ENCODE data around the gene TMEM263.
"Not testable (repeated sequence)": the region's sequence is repeated elsewhere in the genome, so short reads cannot be mapped to it uniquely, and the experiment has no call there.

Gene TMEM263

GRCh38 chr12:106918746-106919145, 37.0 kb upstream of the TMEM263 start:
- Histone ChIP-seq H3K27ac (ENCODE audit: low read length) (no peak overlapping the region), H3K4me1 (ENCODE audit: control insufficient read depth in 1 of 2, insufficient read depth in 2 of 2, low read length in 2 of 2) (no peaks in the 10 kb centered on the region), H3K9me3 (ENCODE audit: control insufficient read depth in 1 of 2, low read length in 2 of 2) (no peaks in the 10 kb centered on the region), H3K36me3 (ENCODE audit: control insufficient read depth in 1 of 2, insufficient read depth in 2 of 2, low read length in 2 of 2) (no peaks in the 10 kb centered on the region), H3K27me3 (ENCODE audit: low read depth, low read length) (peaks cover 3% of the 10 kb centered on the region), H3K4me3 (ENCODE audit: low read depth in 1 of 2, low read length in 2 of 2) (no peak overlapping the region)

- Histone ChIP-seq H3K4me3 (ENCODE audit: low read depth in 1 of 2, low read length in 2 of 2) (no peak overlapping the region), H3K27ac (ENCODE audit: low read length) (no peak overlapping the region), H3K27me3 (ENCODE audit: low read depth, low read length) (peaks cover 3% of the 10 kb centered on the region), H3K4me1 (ENCODE audit: control insufficient read depth in 1 of 2, insufficient read depth in 2 of 2, low read length in 2 of 2) (no peaks in the 10 kb centered on the region), H3K36me3 (ENCODE audit: control insufficient read depth in 1 of 2, insufficient read depth in 2 of 2, low read length in 2 of 2) (no peaks in the 10 kb centered on the region), H3K9me3 (ENCODE audit: control insufficient read depth in 1 of 2, low read length in 2 of 2) (no peaks in the 10 kb centered on the region)
Observed at GRCh38 chr12:106919910-106920544, 35.7 kb upstream of the TMEM263 start.

GRCh38 chr12:106921976-106922375, 33.7 kb upstream of the TMEM263 start:
- not testable (repeated sequence) for H3K27ac ChIP-seq (ENCODE audit: low read length); H3K36me3 ChIP-seq (ENCODE audit: control insufficient read depth in 1 of 2, insufficient read depth in 2 of 2, low read length in 2 of 2); H3K4me1 ChIP-seq (ENCODE audit: control insufficient read depth in 1 of 2, insufficient read depth in 2 of 2, low read length in 2 of 2); H3K9me3 ChIP-seq (ENCODE audit: control insufficient read depth in 1 of 2, low read length in 2 of 2); H3K27me3 ChIP-seq (ENCODE audit: low read depth, low read length); H3K4me3 ChIP-seq (ENCODE audit: low read depth in 1 of 2, low read length in 2 of 2)

GRCh38 chr12:106923594-106923993, 32.1 kb upstream of the TMEM263 start:
- not testable (repeated sequence) for H3K4me1 ChIP-seq (ENCODE audit: control insufficient read depth in 1 of 2, insufficient read depth in 2 of 2, low read length in 2 of 2); H3K27ac ChIP-seq (ENCODE audit: low read length); H3K27me3 ChIP-seq (ENCODE audit: low read depth, low read length); H3K9me3 ChIP-seq (ENCODE audit: control insufficient read depth in 1 of 2, low read length in 2 of 2); H3K4me3 ChIP-seq (ENCODE audit: low read depth in 1 of 2, low read length in 2 of 2); H3K36me3 ChIP-seq (ENCODE audit: control insufficient read depth in 1 of 2, insufficient read depth in 2 of 2, low read length in 2 of 2)

- no peaks in the 10 kb centered on the region for H3K27me3 ChIP-seq (ENCODE audit: low read depth, low read length)
- H3K4me1 ChIP-seq (ENCODE audit: control insufficient read depth in 1 of 2, insufficient read depth in 2 of 2, low read length in 2 of 2), result no peaks in the 10 kb centered on the region
- no peak overlapping the region for H3K27ac ChIP-seq (ENCODE audit: low read length)
Observed at GRCh38 chr12:106924268-106924861, 31.3 kb upstream of the TMEM263 start.

GRCh38 chr12:106926657-106927056, 29.1 kb upstream of the TMEM263 start:
- Histone ChIP-seq H3K36me3 (ENCODE audit: control insufficient read depth in 1 of 2, insufficient read depth in 2 of 2, low read length in 2 of 2) (no peaks in the 10 kb centered on the region), H3K4me1 (ENCODE audit: control insufficient read depth in 1 of 2, insufficient read depth in 2 of 2, low read length in 2 of 2) (no peaks in the 10 kb centered on the region), H3K27me3 (ENCODE audit: low read depth, low read length) (no peaks in the 10 kb centered on the region), H3K4me3 (ENCODE audit: low read depth in 1 of 2, low read length in 2 of 2) (no peak overlapping the region), H3K27ac (ENCODE audit: low read length) (no peak overlapping the region), H3K9me3 (ENCODE audit: control insufficient read depth in 1 of 2, low read length in 2 of 2) (no peaks in the 10 kb centered on the region)

More at GRCh38 chr12:106924268-106924861, 31.3 kb upstream of the TMEM263 start:
- Histone ChIP-seq H3K36me3 (ENCODE audit: control insufficient read depth in 1 of 2, insufficient read depth in 2 of 2, low read length in 2 of 2) (no peaks in the 10 kb centered on the region), H3K4me3 (ENCODE audit: low read depth in 1 of 2, low read length in 2 of 2) (no peak overlapping the region), H3K9me3 (ENCODE audit: control insufficient read depth in 1 of 2, low read length in 2 of 2) (no peaks in the 10 kb centered on the region)

GRCh38 chr12:106934277-106934676, 21.4 kb upstream of the TMEM263 start:
- H3K27ac ChIP-seq (ENCODE audit: low read length), result no peak overlapping the region

GRCh38 chr12:106941481-106942156, 14.1 kb upstream of the TMEM263 start:
- no peaks in the 10 kb centered on the region for H3K27me3 ChIP-seq (ENCODE audit: low read depth, low read length)
- H3K36me3 ChIP-seq (ENCODE audit: control insufficient read depth in 1 of 2, insufficient read depth in 2 of 2, low read length in 2 of 2), result no peaks in the 10 kb centered on the region
- no peak overlapping the region for H3K4me3 ChIP-seq (ENCODE audit: low read depth in 1 of 2, low read length in 2 of 2)
- no peak overlapping the region for H3K27ac ChIP-seq (ENCODE audit: low read length)
- no peaks in the 10 kb centered on the region for H3K9me3 ChIP-seq (ENCODE audit: control insufficient read depth in 1 of 2, low read length in 2 of 2)
- H3K4me1 ChIP-seq (ENCODE audit: control insufficient read depth in 1 of 2, insufficient read depth in 2 of 2, low read length in 2 of 2), result no peaks in the 10 kb centered on the region

More at GRCh38 chr12:106934277-106934676, 21.4 kb upstream of the TMEM263 start:
- Histone ChIP-seq H3K27me3 (ENCODE audit: low read depth, low read length) (no peaks in the 10 kb centered on the region), H3K9me3 (ENCODE audit: control insufficient read depth in 1 of 2, low read length in 2 of 2) (no peaks in the 10 kb centered on the region), H3K36me3 (ENCODE audit: control insufficient read depth in 1 of 2, insufficient read depth in 2 of 2, low read length in 2 of 2) (no peaks in the 10 kb centered on the region), H3K4me1 (ENCODE audit: control insufficient read depth in 1 of 2, insufficient read depth in 2 of 2, low read length in 2 of 2) (no peaks in the 10 kb centered on the region), H3K4me3 (ENCODE audit: low read depth in 1 of 2, low read length in 2 of 2) (no peak overlapping the region)

GRCh38 chr12:106942775-106943174, 12.9 kb upstream of the TMEM263 start:
- H3K27me3 ChIP-seq (ENCODE audit: low read depth, low read length), result no peaks in the 10 kb centered on the region
- no peak overlapping the region for H3K27ac ChIP-seq (ENCODE audit: low read length)
- H3K9me3 ChIP-seq (ENCODE audit: control insufficient read depth in 1 of 2, low read length in 2 of 2), result no peaks in the 10 kb centered on the region
- no peaks in the 10 kb centered on the region for H3K4me1 ChIP-seq (ENCODE audit: control insufficient read depth in 1 of 2, insufficient read depth in 2 of 2, low read length in 2 of 2)
- H3K36me3 ChIP-seq (ENCODE audit: control insufficient read depth in 1 of 2, insufficient read depth in 2 of 2, low read length in 2 of 2), result no peaks in the 10 kb centered on the region
- H3K4me3 ChIP-seq (ENCODE audit: low read depth in 1 of 2, low read length in 2 of 2), result no peak overlapping the region

- no peak overlapping the region for H3K4me3 ChIP-seq (ENCODE audit: low read depth in 1 of 2, low read length in 2 of 2)
- H3K4me1 ChIP-seq (ENCODE audit: control insufficient read depth in 1 of 2, insufficient read depth in 2 of 2, low read length in 2 of 2), result no peaks in the 10 kb centered on the region
Observed at GRCh38 chr12:106945261-106945851, 10.4 kb upstream of the TMEM263 start.

GRCh38 chr12:106947461-106947860, 8.2 kb upstream of the TMEM263 start:
- Histone ChIP-seq H3K27me3 (ENCODE audit: low read depth, low read length) (no peaks in the 10 kb centered on the region), H3K9me3 (ENCODE audit: control insufficient read depth in 1 of 2, low read length in 2 of 2) (no peaks in the 10 kb centered on the region), H3K27ac (ENCODE audit: low read length) (no peak overlapping the region), H3K4me3 (ENCODE audit: low read depth in 1 of 2, low read length in 2 of 2) (no peak overlapping the region), H3K36me3 (ENCODE audit: control insufficient read depth in 1 of 2, insufficient read depth in 2 of 2, low read length in 2 of 2) (no peaks in the 10 kb centered on the region), H3K4me1 (ENCODE audit: control insufficient read depth in 1 of 2, insufficient read depth in 2 of 2, low read length in 2 of 2) (no peaks in the 10 kb centered on the region)

More at GRCh38 chr12:106945261-106945851, 10.4 kb upstream of the TMEM263 start:
- no peaks in the 10 kb centered on the region for H3K9me3 ChIP-seq (ENCODE audit: control insufficient read depth in 1 of 2, low read length in 2 of 2)
- H3K36me3 ChIP-seq (ENCODE audit: control insufficient read depth in 1 of 2, insufficient read depth in 2 of 2, low read length in 2 of 2), result no peaks in the 10 kb centered on the region
- no peak overlapping the region for H3K27ac ChIP-seq (ENCODE audit: low read length)
- no peaks in the 10 kb centered on the region for H3K27me3 ChIP-seq (ENCODE audit: low read depth, low read length)

All from muscle layer of duodenum (tissue), 2 donors.